ENCODE measurements around the gene KRT6A.

GRCh38 chr12:52494518-52494917, 1.5 kb upstream of the KRT6A start:
- TF ChIP-seq CTCF (IDR thresholded peaks at IDR 0.05 in 8 of 11, conservative IDR thresholded peaks at IDR 0.05 in 3 of 11) (no peak), POLR2A (IDR thresholded peaks at IDR 0.05) (no peak)
